ENCODE results near the gene SMURF2.
"Not testable (repeated sequence)": the region's sequence is repeated elsewhere in the genome, so short reads cannot be mapped to it uniquely, and the experiment has no call there.

Gene SMURF2

DNA sequence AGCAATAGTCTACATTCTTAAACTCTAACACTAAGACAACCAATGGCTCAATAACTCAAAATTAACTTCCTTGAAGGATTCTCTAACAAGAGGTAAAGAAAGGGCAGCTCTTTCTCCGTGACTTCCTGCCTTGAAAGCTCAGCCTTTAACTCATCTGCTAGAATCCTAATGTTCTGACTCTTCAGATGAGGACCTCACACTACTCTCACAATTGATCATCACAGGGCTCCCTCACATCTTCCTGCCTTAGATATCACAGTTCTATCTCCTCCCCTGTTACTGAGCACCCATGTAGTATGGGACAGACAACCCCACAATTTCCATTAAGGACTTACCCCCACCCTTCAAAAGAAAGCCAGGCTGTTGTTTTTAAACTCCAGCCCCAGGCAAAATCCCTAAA lies 33.5 kb downstream of the SMURF2 start:
- no peak for DNase-seq

DNA sequence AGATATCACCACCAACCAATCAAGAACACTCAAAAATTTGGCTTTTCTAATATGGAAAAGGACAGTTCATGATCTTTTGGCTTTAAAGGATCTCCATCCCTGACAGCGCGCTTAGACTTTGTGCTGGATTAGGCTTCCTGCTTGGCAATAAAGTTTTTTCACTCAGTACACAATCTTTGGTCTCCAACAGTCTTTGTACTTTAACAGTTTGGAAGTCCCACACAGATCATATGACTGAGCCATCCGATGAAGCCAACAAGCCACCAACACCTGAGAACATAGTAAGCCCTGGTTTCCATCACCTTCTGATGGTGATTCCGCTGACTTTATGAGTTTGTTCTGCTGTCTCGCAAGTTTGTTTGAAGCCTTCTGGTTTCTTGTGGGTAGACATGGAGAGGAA lies 34.3 kb downstream of the SMURF2 start:
- DNase-seq: no peak

DNA sequence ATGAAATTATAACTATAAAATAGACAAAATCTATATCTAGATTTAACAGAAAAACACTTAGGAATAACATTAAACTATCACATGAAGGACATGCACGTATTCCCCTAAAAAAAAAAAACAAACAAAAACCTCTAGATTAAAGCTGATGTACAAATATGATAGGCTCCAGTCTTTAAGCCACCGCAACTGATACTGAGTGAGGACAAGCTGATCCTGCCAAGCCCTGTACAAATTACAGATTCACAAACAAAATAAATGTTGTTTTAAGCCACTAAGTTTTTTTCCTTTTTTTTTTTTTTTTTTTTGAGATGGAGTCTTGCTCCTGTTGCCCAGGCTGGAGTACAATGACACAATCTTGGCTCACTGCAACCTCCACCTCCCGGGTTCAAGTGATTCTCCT lies 35.3 kb downstream of the SMURF2 start:
- DNase-seq: no peak

DNA sequence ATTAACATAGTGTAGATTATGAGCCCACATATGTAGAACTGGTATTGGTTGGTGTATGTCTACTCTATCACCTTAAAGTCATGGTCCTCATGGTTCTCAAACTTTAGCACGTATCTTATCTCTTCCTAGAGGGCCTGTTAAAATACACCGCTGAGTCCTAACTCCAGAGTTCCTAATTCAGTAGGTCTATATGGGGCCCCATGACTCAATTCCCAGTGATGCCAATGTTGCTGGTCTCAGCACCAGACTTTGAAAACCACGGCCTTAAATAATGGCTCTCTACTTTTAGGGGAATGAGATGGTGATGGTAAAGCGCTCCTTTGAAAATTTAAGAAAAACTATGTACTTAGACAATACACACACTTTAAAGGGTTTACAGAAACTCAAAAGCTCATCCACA lies 36.6 kb downstream of the SMURF2 start:
- DNase-seq: no peak

DNA sequence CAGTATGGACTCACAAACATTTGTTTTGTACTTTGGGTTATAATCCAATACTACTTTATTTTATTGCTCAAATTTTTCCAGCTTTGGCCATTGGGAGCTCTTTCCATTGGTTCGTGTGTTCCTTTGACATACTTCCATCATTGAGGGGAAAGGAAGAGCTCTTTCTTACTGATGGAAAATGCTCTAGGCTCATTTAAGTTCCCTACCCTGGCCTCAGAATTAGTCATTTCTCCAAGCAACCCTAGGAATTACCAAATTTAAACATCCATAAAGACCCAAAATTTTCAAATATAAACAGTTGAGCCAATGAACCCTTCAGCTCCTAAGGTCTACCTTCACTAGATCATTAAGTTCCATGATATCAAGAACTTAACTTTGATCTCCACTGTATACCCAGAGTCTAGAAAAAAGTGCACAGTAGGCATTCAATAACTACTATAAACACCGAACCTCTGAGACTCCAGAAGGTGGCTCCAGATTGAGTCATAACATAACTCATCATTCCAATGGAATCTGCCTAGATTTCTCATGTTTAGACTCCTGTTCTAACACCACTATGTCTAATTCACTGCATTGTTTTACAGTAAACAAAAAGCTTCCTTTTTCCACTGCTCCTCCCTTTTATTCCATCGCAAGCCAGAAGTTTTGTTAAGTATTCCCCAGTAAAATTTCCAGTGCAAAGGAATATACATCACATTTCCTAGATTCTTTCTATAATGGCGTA lies 39.0 kb downstream of the SMURF2 start:
- DNase-seq: no peak

DNA sequence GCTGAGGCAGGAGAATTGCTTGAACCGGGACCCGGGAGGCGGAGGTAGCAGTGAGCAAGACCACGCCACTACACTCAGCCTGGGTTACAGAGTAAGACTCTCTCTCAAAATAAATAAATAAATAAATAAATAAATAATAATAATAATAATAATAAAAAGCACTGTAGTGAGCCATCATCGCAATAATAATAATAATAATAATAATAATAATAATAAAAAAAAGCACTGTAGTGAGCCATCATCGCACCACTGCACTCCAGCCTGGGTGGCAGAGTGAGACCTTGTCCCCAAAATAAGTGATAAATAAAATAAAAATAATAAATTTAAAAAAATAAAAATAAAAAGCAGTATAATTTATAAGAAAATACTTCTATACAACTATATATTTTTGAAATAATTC lies 40.3 kb downstream of the SMURF2 start:
- no peak for DNase-seq

DNA sequence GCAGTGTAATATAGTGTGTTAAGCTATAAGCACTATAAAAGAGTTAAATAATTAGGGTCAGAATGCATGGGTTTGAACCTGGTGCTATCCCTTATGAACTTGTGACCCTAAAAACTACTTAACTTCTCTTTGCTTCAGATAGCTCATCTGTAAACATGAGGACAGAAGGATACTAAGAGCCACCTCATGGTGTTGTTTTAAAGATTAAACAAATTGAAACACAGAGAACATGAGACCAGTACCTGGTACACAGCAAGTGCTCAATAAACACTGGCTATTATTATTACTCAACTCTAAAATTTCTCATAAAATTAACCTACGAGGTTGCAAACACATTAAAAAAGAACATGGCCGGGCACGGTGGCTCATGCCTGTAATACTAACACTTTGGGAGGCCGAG lies 43.3 kb downstream of the SMURF2 start:
- DNase-seq: no peak

DNA sequence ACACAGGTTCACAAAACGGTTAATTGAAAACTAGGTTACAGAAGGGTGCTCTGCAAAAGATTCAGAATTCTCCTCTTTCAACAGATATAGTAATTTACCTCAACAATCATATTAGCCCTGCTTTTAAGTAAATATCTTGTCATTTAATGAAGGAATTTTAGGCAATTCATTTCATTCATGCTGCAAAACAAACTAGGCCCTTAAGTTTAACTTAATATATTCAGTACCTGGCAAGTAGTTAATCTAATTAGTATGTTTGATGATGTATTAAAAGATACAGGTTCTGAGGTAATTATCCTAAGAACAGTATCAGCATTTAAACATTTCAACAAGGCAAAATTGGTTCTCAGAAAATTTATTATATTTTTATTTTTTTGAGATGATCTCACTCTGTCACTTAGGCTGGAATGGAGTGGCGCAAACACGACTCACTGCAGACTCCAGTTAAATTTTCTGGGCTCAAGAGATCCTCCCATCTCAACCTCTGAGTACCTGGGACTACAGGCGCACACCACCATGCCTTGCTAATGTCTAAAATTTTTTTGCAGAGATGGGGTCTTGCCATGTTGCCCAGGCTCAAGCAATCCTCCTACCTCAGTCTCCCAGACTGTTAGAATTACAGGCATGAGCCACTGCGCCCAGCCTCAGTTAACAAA lies 44.9 kb downstream of the SMURF2 start:
- no peak for DNase-seq

DNA sequence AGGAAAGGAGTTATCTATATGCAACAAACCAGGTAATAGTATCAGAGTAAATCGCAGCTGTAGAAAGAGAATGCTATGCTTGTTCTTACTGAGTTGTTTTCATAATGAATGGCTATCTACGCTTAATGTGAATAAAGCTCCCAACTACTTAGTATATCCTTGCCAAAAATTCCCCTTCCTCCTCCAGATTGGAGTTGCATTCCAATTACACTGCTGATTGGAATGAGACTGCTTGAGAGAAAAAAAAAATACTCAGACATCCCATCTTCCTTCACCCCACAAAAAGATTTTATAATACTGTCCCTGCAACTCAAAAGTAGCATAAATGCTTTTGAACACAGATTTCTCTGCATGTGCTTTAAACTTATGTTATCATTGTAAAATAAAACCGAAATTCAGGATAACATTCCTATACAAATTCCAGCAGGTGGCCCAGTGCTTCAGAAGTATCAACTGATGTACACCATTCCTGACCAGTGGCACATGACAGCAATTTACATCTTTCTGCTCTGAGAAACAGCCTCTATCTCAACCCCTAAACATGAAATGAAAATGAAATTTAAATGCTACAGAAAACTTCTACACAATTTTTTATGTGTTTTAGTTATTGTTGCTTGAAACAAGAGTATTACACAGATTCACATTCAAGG lies 47.0 kb downstream of the SMURF2 start:
- DNase-seq: no peak

DNA sequence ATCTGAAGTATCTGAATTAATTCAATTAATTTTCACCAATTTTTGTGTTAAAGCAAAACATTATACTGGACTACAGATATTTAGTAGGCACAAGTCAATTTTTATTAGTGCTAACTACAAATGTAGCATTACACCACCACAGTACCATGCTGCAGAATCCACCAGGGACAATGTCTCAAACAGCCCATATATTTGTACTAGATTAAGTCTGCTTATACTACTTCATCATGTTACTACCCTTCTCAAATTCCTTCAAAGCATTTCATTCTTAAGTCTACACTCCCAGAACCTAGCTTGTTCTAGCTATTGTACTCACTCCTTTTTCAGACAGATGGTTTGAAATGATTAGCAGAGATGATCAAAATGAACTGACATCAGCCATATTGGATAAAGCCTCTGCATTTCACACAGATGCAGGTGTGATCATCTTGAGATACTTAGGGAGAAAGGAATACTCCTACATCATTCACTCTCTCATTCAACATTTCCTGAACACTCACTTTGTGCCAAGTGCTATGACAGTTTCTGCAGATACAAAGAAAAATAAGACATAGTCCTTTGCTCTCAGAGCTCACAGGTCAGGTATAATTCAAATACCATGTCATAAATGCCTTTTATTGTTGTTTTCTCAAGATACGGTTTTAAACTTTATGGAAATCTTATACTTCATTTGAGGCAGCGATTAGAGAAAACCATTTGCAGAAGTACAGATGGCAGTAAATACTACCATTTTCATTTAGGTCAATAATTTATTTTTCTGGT lies 47.7 kb downstream of the SMURF2 start:
- no peak for DNase-seq

DNA sequence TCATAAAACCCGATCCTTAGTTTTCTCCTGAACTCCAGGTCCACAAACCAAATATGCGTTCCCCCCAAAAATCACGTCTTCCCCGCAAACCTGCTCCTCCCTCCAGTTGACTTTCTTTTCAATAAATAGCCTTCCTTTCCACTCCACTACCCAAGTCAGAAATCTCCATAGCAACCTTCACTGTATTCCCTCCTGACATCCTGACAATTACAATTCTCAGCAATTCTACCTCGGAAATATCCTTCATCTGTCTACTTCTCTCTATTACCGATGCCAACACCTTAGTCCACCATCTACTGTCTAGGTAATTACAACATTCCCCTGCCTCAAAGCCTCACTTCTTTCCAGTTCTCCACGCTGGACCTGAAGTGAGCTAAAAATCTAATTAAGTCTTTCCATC lies 50.7 kb downstream of the SMURF2 start:
- no peak for DNase-seq

DNA sequence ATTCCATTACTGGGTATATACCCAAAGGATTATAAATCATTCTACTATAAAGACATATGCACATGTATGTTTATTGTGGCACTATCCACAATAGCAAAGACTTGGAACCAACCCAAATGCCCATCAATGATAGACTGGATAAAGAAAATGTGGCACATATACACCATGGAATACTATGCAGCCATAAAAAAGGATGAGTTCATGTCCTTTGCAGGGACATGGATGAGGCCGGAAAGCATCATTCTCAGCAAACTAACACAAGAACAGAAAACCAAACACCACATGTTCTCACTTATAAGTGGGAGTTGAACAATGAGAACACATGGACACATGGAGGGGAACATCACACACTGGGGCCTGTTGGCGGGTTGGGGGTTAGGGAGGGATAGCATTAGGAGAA lies 51.9 kb downstream of the SMURF2 start:
- DNase-seq: not testable (repeated sequence)

DNA sequence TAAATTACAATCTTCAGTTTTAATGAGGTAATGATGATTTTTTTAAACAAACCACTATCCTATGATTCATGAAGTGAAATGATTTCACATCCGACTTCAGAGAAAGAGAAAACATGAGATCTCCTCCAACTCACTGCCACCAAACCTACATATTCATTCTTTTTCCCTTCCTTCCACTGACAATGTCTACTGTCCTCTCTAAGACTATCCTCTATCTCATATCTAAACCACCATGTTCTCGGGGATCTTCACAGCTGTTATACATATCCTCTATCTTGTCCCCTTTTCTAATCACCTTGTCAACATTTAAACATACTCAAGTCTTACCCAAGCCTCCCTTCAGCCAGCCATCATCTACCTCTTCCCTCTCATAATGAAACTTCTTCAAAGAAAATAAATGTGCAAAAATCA lies 53.5 kb downstream of the SMURF2 start:
- no peak for DNase-seq

DNA sequence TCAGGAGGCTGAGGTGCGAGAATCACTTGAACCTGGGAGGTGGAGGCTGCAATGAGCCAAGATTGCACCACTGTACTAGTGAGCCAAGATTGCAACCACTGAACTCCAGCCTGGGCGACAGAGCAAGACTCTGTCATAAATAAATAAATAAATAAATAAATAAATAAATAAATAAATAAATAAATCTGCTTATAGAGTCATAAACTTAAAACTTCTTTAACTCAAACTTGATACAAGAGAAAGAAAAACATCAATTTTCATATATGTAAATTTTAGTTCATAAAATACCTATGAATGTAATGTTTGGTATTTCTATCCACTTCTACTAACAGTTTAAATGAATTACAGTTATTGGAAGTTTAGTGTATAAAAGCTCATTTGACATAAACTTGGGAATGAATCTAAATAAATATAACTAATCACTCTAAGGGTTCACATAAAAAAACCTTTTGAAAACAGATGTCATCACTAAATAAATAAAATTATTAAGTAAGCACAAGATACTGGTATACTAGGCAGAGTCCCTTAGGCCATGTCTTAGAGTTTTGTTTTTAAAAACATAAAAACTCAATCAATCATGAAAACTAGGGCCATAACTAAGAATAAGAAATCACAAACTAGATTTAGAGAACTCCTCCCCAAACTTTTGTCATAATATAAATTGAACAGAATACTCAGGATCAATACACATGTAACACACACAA lies 54.1 kb downstream of the SMURF2 start:
- DNase-seq: no peak

DNA sequence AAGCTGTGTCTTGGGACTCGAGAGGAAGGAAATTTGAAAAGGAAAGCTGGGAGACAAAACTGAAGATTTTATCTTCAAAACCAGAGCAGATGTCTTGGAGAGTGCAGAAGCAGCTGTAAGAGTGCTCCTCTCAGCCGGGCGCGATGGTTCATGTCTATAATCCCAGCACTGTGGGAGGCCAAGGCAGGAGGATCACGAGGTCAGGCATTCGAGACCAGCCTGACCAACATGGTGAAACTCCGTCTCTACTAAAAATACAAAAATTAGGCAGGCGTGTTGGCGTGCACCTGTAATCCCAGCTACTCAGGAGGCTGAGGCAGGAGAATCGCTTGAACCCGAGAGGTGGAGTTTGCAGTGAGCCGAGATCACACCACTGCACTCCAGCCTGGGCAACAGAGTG lies 57.6 kb downstream of the SMURF2 start:
- not testable (repeated sequence) for DNase-seq

DNA sequence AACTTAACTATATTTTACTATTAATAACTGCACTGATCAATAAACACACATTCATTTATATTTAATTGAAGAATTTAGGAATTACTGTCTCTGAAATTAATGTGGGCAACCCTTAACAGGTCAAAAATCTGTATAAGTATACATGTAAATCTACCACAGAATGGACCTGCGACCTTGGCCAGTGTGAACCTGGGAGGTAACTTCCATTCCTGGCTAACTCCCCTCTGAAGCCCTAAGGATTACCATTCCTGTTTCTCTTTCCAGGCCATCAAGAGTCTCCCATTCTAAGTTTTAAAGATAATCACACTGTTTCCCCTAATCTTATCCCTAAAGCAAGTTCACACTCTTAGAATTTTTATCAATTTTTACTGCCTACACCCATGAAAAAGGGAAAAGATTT lies 58.1 kb downstream of the SMURF2 start:
- DNase-seq: no peak

DNA sequence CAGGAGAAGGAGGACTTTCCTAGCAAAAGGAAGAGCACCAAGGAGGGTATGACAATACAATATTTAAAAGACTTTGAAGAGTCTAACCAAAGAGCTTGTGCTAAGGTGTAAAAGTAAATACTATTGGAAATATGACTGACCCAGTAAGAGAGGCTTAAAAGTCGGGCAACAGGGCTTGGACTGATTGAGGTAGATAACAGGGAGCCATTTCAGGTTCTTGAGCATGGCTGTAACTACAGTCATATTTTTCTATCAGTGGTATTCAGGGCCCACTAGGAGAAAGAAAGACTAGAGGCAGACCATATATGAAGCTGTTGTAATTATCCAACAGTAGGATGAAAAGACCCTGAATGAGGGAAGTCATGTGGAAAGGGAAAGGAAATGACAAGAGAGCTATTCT lies 62.3 kb downstream of the SMURF2 start:
- DNase-seq: no peak

DNA sequence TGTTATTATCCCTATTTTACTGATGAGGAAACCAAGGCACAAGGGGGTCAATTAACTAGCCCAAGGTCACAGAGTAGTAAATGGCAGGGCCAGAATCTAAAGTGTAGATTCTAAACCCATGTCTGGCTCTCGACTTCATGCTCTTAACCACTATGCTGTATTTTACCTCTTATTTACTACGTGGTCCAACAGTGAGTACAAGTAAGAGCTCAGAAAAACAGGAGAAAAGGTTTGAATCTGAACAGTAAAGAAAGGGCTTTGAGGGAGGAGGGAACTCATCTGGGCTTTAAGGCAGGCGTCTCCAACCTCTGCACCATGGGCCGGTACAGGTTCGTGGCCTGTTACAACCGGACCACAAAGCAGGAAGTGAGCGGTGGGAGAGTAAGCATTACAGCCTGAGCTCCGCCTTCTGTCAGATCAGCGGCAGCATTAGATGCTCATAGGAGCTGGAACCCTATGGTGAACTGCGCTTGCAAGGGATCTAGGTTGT lies 62.9 kb downstream of the SMURF2 start:
- peak; percentile 56 to 67 for DNase-seq

DNA sequence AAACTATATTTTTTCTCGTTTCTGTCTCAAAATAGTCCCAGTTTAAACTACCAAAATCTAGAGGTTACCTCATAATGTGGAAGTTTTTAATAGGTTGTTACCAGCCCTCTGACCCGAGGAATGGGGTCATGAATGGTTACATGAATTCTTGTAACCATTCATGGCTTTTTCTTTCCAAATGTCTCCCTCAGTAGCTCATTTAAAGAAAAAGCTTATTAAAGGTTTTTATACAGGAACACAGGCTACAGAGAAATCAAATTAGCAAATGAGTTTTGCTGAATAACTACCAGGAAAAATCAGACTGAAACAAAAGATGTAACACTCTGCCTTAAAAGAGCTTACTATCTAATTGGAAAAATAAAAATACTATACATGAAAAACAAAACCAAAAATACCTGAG lies 63.4 kb downstream of the SMURF2 start:
- no peak for DNase-seq

DNA sequence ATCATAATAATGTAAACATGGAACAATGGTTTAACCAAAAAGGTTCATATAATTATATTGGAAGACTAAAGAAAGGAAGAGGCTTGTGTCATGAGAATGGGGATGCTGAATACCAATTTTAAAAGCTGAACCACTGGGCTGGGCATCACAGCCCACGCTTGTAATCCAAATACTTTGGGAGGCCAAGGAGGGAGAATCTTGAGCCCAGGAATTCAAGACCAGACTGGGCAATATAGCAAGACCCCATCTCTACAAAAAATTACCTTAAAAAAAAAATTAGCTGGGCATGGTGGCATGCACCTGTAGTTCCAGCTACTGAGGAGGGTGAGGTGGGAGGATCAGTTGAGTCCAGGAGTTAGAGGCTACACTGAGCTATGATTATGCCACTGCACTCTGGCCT lies 65.1 kb downstream of the SMURF2 start:
- no peak for DNase-seq

DNA sequence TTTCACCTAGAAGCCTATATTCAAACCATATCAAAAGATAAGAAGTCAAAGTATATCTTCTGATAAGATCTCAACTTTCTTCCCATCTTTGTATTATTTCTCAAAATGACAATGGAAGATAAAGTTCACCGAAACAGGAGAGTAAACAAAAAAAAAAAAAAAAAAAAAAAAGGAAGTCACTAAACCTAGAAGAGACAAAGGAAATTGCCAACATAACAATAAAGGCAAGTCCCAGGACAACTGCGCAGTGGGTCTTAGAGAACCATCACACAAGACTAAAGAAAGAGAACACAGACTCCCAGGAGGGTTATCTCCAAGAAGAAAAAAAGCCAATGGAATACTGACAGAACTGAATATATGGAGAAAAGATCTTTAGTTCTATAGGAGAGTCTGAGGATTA lies 65.7 kb downstream of the SMURF2 start:
- no peak for DNase-seq

DNA sequence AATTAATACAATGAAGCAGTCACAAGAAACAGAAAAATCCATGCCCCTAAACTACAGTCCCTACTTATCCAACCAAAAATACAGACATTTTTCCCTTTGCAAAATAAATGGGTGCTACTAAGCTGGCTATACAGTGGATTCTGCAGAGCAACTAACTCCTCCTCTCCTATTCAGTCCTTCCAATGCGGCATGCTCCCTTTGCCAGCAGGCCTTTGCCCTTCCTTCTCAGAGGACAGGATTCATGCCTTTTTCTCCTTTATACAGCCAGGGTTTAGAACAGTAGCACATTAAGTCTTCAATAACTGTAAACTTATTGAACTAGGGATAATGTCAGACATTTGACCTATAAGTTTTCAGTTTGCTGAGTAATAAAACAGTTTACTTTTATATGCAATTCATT lies 70.2 kb downstream of the SMURF2 start:
- no peak for DNase-seq

DNA sequence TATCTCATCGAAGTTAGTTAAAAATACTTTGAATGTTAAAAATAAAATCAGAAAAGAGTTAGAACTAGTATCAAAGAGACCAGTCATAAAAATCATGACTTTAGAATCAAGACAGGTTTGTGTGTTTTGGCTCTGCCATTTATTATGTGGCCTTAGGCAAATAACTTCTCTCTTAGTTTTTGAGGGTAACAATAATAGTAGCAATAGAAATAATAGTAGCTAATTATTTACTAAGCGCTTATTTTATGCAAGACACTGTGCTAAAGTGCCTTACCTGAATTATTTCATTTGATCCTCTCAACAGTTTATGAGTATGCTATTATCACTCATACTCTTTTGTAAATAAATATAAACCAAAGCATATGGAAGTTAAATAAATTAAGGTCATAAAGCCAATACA lies 77.0 kb downstream of the SMURF2 start:
- no peak for DNase-seq

Measured in activated T-cell treated with anti-CD3 and anti-CD28 coated beads, Interleukin-2, amount 50 U/mL, for 48 hours (primary cell).